CD14-positive monocyte (primary cell): ENCODE results near the gene LRRC4B. TPM values are rescaled to one million over a fixed set of nuclear protein-coding genes. Genes with fewer than 3 reads are reported as not detected.
A peak's percentile ranks its signal among the peaks of the same experiment; 100 is the strongest.

Experiments
- DNase-seq, 3 donors: peaks; one replicate each; pipeline ENCODE4 v3.0.0-alpha.2; 2011 to 2022
- H2AFZ ChIP-seq: 2 replicates; pipeline ENCODE4 v1.6.0; 2012; ENCODE audit warnings: mild to moderate bottlenecking, low read depth, low read length, inconsistent platforms; ENCODE audit not compliant: insufficient read depth, poor library complexity, severe bottlenecking
- H3K27ac ChIP-seq, 2 donors: 1 replicate in 1 of 2; 2 replicates in 1 of 2; pipeline ENCODE4 v1.5.1; 2012 to 2013; ENCODE audit warnings: low read length in 2 of 2, control low read depth in 1 of 2, inconsistent platforms in 1 of 2, low read depth in 1 of 2, mild to moderate bottlenecking in 1 of 2
- H3K27me3 ChIP-seq, 2 donors: one replicate each; pipeline versions ENCODE4 v1.6.0 to v1.6.1; 2011 to 2013; ENCODE audit warnings: low read length in 2 of 2; ENCODE audit not compliant: control insufficient read depth in 2 of 2, insufficient read depth in 2 of 2
- H3K36me3 ChIP-seq, 2 donors: replicated peaks in 1 of 2; 1 replicate in 1 of 2; 2 replicates in 1 of 2; pipeline versions ENCODE4 v1.5.1 to v1.6.1; 2012 to 2013; ENCODE audit warnings: low read length in 2 of 2, control low read depth in 1 of 2, inconsistent platforms in 1 of 2, mild to moderate bottlenecking in 1 of 2; ENCODE audit not compliant: insufficient read depth in 2 of 2, control insufficient read depth in 1 of 2
- H3K4me1 ChIP-seq, 2 donors: 1 replicate in 1 of 2; 2 replicates in 1 of 2; pipeline versions ENCODE4 v1.5.1 to v1.6.1; 2012 to 2013; ENCODE audit warnings: low read length in 2 of 2, control low read depth in 1 of 2, inconsistent platforms in 1 of 2, mild to moderate bottlenecking in 1 of 2, moderate library complexity in 1 of 2; ENCODE audit not compliant: insufficient read depth in 2 of 2, control insufficient read depth in 1 of 2
- H3K4me2 ChIP-seq: replicated peaks from 2 replicates; pipeline ENCODE3; 2012; ENCODE audit warnings: low read length, moderate library complexity, mild to moderate bottlenecking; ENCODE audit not compliant: poor library complexity, severe bottlenecking; ENCODE audit errors: extremely low read depth
- H3K4me3 ChIP-seq, 3 experiments: fragments of 200-600 bp in 1 of 3; sonication (generic) in 1 of 3; replicated peaks in 1 of 3; 1 replicate in 2 of 3; 2 replicates in 1 of 3; pipeline ENCODE4 v1.5.1; 2011 to 2013; ENCODE audit warnings: low read length in 3 of 3, mild to moderate bottlenecking in 3 of 3, control low read depth in 2 of 3, low read depth in 2 of 3, inconsistent platforms in 1 of 3, moderate library complexity in 1 of 3
- H3K79me2 ChIP-seq: 2 replicates; pipeline ENCODE4 v1.6.0; 2012; ENCODE audit warnings: mild to moderate bottlenecking, control low read depth, inconsistent platforms, low read length, moderate library complexity; ENCODE audit not compliant: insufficient read depth
- H3K9ac ChIP-seq: 2 replicates; pipeline ENCODE4 v1.6.0; 2017; ENCODE audit warnings: low read length, mild to moderate bottlenecking; ENCODE audit not compliant: insufficient read depth, poor library complexity, severe bottlenecking
- H3K9me3 ChIP-seq, 2 donors: replicated peaks in 1 of 2; 1 replicate in 1 of 2; 2 replicates in 1 of 2; pipeline versions ENCODE4 v1.5.1 to v1.6.1; 2012 to 2013; ENCODE audit warnings: low read length in 2 of 2, control low read depth in 1 of 2; ENCODE audit not compliant: control insufficient read depth in 1 of 2, insufficient read depth in 1 of 2
- H4K20me1 ChIP-seq: 2 replicates; pipeline ENCODE4 v1.6.0; 2012; ENCODE audit warnings: mild to moderate bottlenecking, low read length, control low read depth, moderate library complexity; ENCODE audit not compliant: insufficient read depth
- H3K27ac Mint-ChIP-seq, 7 donors: one replicate each; pipeline ENCODE4 v1.8.0; 2020; ENCODE audit warnings: mild to moderate bottlenecking in 7 of 7, mixed read lengths in 7 of 7, moderate library complexity in 6 of 7, inconsistent platforms in 2 of 7
- H3K27me3 Mint-ChIP-seq, 3 donors: one replicate each; pipeline ENCODE4 v1.8.0; 2021 to 2022; ENCODE audit warnings: low read depth in 3 of 3, mild to moderate bottlenecking in 3 of 3, mixed read lengths in 3 of 3, moderate library complexity in 3 of 3, inconsistent platforms in 1 of 3
- H3K36me3 Mint-ChIP-seq, 2 donors: one replicate each; pipeline ENCODE4 v1.8.0; 2020; ENCODE audit warnings: mixed read lengths in 2 of 2, inconsistent platforms in 1 of 2, mild to moderate bottlenecking in 1 of 2
- H3K4me1 Mint-ChIP-seq: one replicate; pipeline ENCODE4 v1.8.0; 2020; ENCODE audit warnings: mild to moderate bottlenecking, mixed read lengths
- H3K4me3 Mint-ChIP-seq, 2 donors: one replicate each; pipeline ENCODE4 v1.8.0; 2020; ENCODE audit warnings: mild to moderate bottlenecking in 2 of 2, mixed read lengths in 2 of 2, moderate library complexity in 1 of 2
- H3K9me3 Mint-ChIP-seq, 7 donors: one replicate each; pipeline ENCODE4 v1.8.0; 2020 to 2022; ENCODE audit warnings: mixed read lengths in 7 of 7, mild to moderate bottlenecking in 6 of 7, moderate library complexity in 6 of 7, inconsistent platforms in 2 of 7
- WGBS: methylation state at CpG from one replicate; pipeline ENCODE4 v1.1.5; 2013; ENCODE audit warnings: missing lambda C conversion rate; ENCODE audit not compliant: insufficient coverage; 5-methylcytosine and 5-hydroxymethylcytosine counted together
- intact Hi-C, 2 donors: fragments of 100-400 bp; cut with micrococcal nuclease; formaldehyde crosslinking; loops; one replicate each; pipeline versions ENCODE4 v1.15.0 to v1.15.1; 2023
- polyA plus RNA-seq, 3 donors: library from polyadenylated mRNA; depleted of rRNA in 1 of 3; unstranded in 2 of 3; stranded (reverse) in 1 of 3; fragments of 300-500 nt in 2 of 3; fragments of >200 nt in 1 of 3; fragmentation: Illumina TruSeq in 2 of 3; gene quantifications; 1 replicate in 2 of 3; 2 replicates in 1 of 3; pipeline ENCODE4 v1.2.3, GENCODE V29; 2012 to 2021
- TF ChIP-seq, protein P1 (sequence below): fragments of 200-600 bp; IDR thresholded peaks from one replicate; pipeline ENCODE4 v1.8.0; 2022; ENCODE audit warnings: antibody characterized with exemption, mild to moderate bottlenecking

The LRRC4B gene
- polyA plus RNA-seq, 3 donors: not detected

DNA sequence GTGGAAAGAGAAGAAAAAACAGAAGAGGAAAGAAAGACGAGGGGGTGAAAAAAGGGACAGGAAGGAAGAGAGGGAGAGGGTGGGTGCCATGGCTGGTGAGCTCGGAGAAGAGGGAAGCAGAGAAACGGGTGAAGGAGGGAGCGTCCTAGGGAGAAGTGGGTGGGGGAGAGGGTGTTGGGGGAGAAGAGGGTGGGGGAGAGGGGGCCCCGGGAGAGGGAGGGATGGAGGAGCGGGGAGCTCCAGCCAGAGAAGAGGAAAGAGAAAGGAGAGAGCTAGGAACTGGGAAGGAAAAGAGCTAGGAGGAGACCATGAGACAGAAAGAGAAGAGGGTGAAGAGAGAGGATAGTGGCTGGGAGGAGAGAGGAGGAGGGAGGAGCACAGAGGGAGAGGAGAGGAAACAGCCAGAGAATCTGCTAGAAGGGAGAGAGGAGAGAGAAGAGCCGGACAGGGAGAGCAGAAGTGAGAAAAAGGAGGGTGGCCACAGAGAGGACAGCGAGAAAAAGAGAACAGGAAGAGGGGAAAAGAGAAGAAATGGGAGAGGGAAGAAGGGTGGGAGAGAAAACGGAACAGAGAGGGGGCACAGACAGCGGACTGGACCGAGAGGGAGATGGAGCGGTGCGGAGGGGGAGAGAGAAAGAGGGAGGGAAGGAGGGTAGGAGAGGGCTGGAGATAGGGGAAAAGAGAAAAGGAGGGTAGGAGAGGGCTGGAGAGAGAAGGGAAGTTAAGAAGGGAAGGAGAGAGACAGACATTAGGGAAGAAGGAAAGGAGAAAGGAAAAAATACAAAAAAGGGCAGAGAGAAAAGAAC, 79.6 kb downstream of the LRRC4B start:
- TF ChIP-seq, protein P1, sequence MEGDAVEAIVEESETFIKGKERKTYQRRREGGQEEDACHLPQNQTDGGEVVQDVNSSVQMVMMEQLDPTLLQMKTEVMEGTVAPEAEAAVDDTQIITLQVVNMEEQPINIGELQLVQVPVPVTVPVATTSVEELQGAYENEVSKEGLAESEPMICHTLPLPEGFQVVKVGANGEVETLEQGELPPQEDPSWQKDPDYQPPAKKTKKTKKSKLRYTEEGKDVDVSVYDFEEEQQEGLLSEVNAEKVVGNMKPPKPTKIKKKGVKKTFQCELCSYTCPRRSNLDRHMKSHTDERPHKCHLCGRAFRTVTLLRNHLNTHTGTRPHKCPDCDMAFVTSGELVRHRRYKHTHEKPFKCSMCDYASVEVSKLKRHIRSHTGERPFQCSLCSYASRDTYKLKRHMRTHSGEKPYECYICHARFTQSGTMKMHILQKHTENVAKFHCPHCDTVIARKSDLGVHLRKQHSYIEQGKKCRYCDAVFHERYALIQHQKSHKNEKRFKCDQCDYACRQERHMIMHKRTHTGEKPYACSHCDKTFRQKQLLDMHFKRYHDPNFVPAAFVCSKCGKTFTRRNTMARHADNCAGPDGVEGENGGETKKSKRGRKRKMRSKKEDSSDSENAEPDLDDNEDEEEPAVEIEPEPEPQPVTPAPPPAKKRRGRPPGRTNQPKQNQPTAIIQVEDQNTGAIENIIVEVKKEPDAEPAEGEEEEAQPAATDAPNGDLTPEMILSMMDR: no peak
- Mint-ChIP-seq H3K4me3 (peak overlapping the region; percentile 72 to 78), H3K27ac (peak overlapping the region; percentile 80 to 94 (median 85)), H3K27me3 (peaks cover 3 to 8% (median 7%) of the 10 kb centered on the region in 3 donors), H3K9me3 (peaks cover 7 to 33% (median 19%) of the 10 kb centered on the region in 7 donors), H3K4me1 (peaks cover 69% of the 10 kb centered on the region), H3K36me3 (peaks cover 0 to 10% of the 10 kb centered on the region in 2 donors)
- Histone ChIP-seq H3K4me1 (peaks cover 58 to 71% of the 10 kb centered on the region in 2 donors), H3K36me3 (peaks cover 0 to 1% of the 10 kb centered on the region in 2 donors), H3K79me2 (no peaks in the 10 kb centered on the region), H3K4me2 (peak overlapping the region; percentile 71), H2AFZ (peak overlapping the region; percentile 66), H4K20me1 (no peaks in the 10 kb centered on the region), H3K4me3 (peak overlapping the region in 1 of 3 experiments; percentile 69), H3K9ac (peak overlapping the region; percentile 50), H3K27me3 (no peaks in the 10 kb centered on the region), H3K27ac (peak overlapping the region; percentile 42 to 63), H3K9me3 (peaks cover 5 to 15% of the 10 kb centered on the region in 2 donors)
- DNase-seq: peak in 1 of 3 donors; percentile 17
- WGBS: 6% methylated on average over 10 of the region's 13 CpGs
- intact Hi-C loops: no loop called here

DNA sequence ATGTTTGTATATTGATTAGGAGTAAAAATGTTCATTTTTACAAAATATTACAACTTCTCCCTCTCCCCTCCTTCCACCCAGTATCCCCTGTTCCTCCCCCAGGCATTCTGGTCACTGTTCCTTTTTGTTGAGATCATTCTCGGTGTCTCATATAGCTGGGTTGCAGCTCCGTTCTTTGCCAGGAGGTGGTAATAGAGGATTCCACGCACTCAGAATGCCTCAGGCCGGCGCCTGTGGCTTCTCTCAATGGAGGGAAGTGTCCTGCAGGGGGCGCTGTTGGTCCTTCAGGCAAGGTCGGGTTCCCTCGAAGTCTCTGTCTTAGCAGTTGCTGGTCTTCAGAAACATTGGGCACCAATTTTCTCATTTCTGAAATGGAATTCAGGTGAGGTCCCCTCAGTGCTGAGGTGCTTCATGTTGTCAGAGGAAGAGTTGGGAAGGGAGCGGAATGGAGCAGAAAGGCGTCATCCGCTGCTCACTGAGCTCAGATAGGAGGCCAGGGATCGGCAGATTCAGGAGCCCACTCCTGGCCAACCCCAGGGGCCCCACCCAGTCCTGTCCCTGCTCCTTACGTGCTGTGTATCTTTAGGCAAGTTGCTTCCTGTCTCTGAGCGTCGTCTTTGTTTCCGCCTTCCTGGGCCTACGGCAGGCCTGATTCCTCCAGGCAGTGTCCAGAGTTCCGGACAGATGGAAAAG, 81.3 kb downstream of the LRRC4B start:
- Histone ChIP-seq H3K79me2 (no peaks in the 10 kb centered on the region), H4K20me1 (peaks cover 8% of the 10 kb centered on the region), H3K27me3 (no peaks in the 10 kb centered on the region), H3K4me3 (peak overlapping the region in 1 of 3 experiments; percentile 69), H3K9ac (no peak overlapping the region), H3K4me1 (peaks cover 53 to 63% of the 10 kb centered on the region in 2 donors), H3K27ac (peak overlapping the region; percentile 19 to 68), H3K4me2 (peak overlapping the region; percentile 71), H2AFZ (no peak overlapping the region), H3K36me3 (peaks cover 12 to 15% of the 10 kb centered on the region in 2 donors), H3K9me3 (peaks cover 5 to 15% of the 10 kb centered on the region in 2 donors)
- peak; percentile 29 to 41 (median 41) for DNase-seq
- H3K36me3 Mint-ChIP-seq: peaks cover 11 to 25% of the 10 kb centered on the region in 2 donors
- intact Hi-C loops: loop anchor here in 1 of 2 donors (2.0 kb wide), 1 partner anchor 70 kb away; no protein-coding TSS in a partner anchor
- TF ChIP-seq, protein P1: peak; percentile 65
- peak overlapping the region; percentile 14 to 94 (median 50) for H3K27ac Mint-ChIP-seq
- 86% methylated on average over 14 of the region's 18 CpGs for WGBS
- peaks cover 62% of the 10 kb centered on the region for H3K4me1 Mint-ChIP-seq
- no peak overlapping the region for H3K4me3 Mint-ChIP-seq
- peaks cover 1 to 7% (median 7%) of the 10 kb centered on the region in 3 donors for H3K27me3 Mint-ChIP-seq
- H3K9me3 Mint-ChIP-seq: peaks cover 7 to 30% (median 18%) of the 10 kb centered on the region in 7 donors
